GM19468 (cell line): ENCODE data around the gene PFDN6.
"Not testable (repeated sequence)": the region's sequence is repeated elsewhere in the genome, so short reads cannot be mapped to it uniquely, and the experiment has no call there.

Source experiments
- ATAC-seq: cut with Tn5 transposase; IDR thresholded peaks from one replicate; pipeline ENCODE4 v1.9.1; 2021; ENCODE audit warnings: mild to moderate bottlenecking, moderate library complexity, moderate number of reproducible peaks; ENCODE audit not compliant: unreplicated experiment; ENCODE audit errors: extremely low read depth

Gene PFDN6

GRCh38 chr6:33288921-33289783, at the start of gene PFDN6, which contains the start of gene WDR46:
Gene PFDN6, plus strand, starts transcription at chr6:33289601. Its CDS starts 256 bp downstream, at chr6:33289857.
Gene WDR46, minus strand, starts transcription at chr6:33289239. Its CDS starts 69 bp downstream, at chr6:33289170.
- ATAC-seq, result peak; percentile 62

GRCh38 chr6:33241968-33242367, 47.4 kb upstream of the PFDN6 start:
- ATAC-seq, result no peak

GRCh38 chr6:33243476-33243875, 45.9 kb upstream of the PFDN6 start:
- no peak for ATAC-seq

- no peak for ATAC-seq
These were observed 41.3 kb upstream of the PFDN6 start for GRCh38 chr6:33247977-33248642.

- ATAC-seq, result no peak
These were observed 40.8 kb upstream of the PFDN6 start for GRCh38 chr6:33248643-33248931.

GRCh38 chr6:33248932-33249731, 40.3 kb upstream of the PFDN6 start:
- peak; percentile 86 for ATAC-seq

GRCh38 chr6:33249732-33250630, 39.4 kb upstream of the PFDN6 start:
- ATAC-seq, result no peak

DNA sequence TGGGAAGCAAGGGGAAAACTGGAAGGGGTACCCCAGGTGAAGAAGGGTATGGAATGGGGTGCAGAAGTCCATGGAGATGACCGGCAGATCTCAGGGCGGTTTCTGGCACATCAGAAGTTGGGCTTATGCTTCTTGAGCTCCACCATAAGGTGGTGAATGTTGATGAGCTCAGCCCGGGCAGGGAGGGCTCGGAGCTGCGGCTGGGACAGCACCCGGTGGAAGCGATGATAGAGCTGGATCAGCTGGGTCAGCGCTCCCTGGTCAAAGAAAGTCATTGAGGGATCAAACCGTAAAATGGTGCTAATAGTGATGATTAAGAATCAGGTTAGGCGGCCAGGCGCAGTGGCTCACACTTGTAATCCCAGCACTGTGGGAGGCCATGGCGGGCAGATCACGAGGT, 38.7 kb upstream of the PFDN6 start:
- no peak for ATAC-seq

DNA sequence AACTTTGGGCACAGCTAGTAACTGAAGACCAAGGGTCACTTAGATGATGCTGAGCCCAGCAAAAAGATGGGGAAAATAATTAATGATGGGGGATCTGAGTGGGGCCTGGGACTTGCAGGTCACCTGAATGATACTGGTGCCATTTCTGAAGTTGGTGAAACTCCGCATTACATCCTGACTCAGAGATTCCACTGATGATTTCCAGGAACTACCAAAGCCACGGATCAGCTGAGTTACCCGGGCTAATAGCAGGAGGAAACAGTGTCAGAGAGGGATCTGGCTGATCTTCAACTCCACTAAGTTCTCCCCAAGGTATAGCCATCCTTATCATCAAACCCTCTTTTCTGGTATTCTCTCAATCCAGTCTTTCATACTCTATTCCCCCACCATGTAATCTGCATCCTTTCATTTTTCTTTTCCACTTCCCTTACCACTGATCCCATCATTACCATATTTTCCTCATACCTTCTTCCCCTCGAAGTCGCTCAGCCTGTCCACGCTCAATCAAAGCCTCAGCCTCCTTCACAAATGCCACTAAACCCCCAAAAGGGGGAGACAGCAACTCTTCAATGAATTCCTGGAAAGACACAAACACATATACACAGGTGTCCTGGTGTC, 37.9 kb upstream of the PFDN6 start:
- no peak for ATAC-seq

DNA sequence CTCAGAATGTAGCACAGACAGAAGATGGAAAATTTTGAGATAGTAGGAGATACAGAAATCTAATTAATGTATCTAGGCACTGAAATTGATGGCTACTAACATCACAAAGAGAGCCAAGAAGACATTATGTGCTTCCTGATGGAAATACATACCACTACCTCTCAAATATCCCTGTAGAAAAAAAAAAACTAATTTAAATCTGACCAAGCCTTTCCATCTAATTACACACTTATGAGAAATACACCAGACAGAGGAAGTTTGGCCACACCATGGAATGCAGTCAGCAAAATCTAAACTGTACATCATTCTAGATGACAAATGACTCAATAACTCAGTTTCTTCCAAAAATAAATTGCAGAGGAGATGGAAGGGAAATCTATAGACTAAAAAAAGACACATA, 36.6 kb upstream of the PFDN6 start:
- ATAC-seq, result no peak

DNA sequence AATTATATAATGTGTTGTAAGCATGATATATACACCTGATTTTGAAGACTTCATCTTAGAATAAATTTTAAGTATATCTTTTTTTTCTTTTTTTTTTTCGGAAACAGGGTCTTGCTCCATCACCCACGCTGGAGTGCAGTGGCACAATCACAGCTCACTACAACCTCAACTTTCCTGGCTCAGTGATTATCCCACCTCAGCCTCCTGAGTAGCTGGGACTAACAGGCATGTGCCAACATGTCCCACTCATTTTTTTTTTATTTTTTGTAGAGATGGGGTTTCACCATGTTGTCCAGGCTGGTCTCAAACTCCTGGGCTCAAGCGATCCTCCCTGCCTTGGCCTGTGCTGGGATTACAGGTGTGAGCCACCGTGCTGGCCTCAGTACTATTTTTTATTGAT, 34.8 kb upstream of the PFDN6 start:
- no peak for ATAC-seq

DNA sequence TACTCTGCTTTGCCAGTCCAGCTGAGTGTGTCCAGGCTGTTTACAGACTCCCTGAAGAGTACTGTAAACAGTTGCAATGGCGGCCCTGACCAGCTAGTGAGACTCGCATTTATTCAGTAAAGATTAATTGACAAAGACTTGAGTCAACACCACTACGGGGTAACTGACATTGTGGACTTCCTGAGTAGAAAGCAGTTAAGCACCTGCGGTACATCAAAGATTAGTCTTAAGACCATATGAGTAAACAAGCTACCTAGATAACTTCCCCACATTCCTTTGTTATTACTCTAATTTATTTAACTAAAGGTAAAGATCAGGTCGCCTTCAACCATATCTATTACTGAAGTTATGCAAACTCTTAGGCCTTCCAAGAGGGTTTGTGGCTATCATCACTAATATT, 30.4 kb upstream of the PFDN6 start:
- no peak for ATAC-seq

DNA sequence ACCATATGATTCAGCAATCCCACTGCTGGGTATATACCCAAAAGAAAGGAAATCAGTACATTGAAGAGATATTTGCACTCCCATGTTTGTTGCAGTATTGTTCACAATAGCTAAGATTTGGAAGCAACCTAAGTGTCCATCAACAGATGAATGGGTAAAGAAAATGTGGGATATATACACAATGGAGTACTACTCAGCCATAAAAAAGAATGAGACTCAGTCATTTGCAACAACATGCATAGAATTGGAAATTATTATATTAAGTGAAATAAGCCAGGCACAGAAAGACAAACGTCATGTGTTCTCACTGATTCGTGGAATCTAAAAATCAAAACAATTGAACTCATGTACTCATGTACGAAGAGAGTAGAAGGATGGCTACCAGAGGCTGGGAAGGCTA, 26.9 kb upstream of the PFDN6 start:
- ATAC-seq, result not testable (repeated sequence)

GRCh38 chr6:33264015-33264414, 25.4 kb upstream of the PFDN6 start:
- no peak for ATAC-seq

DNA sequence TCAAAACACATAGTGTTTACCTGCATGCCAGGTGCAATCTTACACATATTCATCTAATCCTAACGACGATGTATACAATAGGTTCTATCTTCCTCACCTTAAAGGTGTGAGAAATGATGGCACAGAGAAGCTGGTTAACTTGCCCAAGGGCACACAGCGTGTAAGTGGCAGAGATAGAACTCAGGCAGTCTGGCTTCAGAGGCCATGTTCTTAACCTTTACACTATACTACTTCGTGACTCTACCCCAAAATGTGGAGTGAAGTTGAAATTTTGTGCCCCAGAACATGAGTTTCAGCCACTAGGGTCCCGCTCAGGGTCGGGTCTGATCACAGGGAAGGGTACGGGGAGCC, 18.3 kb upstream of the PFDN6 start:
- ATAC-seq, result no peak

- ATAC-seq, result peak; percentile 33
These were observed 17.7 kb upstream of the PFDN6 start, which contains the start of the genes RPS18 and VPS52 for GRCh38 chr6:33271468-33272274. Gene RPS18, plus strand, starts transcription at chr6:33272075. Its CDS starts 45 bp downstream, at chr6:33272120. Gene VPS52, minus strand, starts transcription at chr6:33271876. Its CDS starts 201 bp downstream, at chr6:33271675.

GRCh38 chr6:33272275-33273128, 16.9 kb upstream of the PFDN6 start:
- no peak for ATAC-seq
